HG02884 (cell line): ENCODE data around the gene HCN1.
"Not testable (repeated sequence)": the region's sequence is repeated elsewhere in the genome, so short reads cannot be mapped to it uniquely, and the experiment has no call there.

Source experiments
- ATAC-seq: cut with Tn5 transposase; IDR thresholded peaks from one replicate; pipeline ENCODE4 v1.9.1; 2021; ENCODE audit warnings: mild to moderate bottlenecking, moderate library complexity; ENCODE audit not compliant: unreplicated experiment

Gene HCN1

DNA sequence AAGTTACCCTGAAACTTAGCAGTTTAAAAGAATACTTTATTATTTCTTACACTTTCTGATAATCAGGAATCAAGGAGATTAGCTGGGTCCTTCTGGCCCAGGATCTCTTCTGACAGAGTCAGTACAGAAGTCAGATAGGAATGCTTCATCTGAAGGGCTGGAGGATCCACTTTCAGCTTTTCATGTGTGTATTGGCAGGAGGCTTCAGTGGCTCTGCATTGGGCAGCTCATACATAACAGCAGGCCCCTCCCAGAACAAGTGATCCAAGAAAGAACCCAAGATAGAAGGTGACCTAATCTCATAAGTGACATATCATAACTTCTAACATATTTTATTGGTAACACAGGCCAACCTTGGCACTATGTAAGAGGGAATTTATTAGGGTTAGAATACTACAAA is 258.4 kb downstream of the HCN1 start:
- ATAC-seq: no peak

DNA sequence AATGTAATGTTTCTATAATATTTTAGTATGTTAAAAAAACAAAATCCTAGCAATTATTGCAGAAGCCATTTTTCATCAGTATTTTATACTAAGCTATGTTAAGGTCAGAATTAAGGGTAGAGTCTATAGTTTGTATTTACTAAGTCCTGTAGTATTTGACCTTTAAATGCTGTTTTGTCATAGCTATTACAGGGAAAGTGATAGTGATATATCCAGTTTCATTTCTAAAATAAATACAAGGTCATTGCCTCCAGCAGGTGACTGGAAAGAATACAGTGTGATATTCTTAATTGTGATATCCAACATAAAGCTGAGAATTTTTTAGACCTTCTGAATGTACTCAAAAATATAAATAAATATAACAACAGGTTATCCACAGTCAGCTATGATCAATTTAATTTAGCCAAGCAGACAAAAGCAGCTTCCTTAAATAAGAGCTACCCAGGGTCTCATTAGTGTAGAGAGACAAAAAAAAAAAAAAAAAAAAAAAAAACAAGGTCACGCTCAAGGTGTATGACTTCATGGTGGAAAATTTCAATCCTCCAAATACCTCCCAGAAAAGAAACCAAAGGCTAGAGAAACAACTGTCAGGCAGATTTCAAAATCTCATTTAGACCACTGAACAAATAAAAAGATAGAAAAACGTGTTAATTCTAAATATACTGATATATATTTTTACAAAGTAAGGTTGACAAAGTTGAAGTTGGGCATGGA is 278.7 kb downstream of the HCN1 start:
- no peak for ATAC-seq

DNA sequence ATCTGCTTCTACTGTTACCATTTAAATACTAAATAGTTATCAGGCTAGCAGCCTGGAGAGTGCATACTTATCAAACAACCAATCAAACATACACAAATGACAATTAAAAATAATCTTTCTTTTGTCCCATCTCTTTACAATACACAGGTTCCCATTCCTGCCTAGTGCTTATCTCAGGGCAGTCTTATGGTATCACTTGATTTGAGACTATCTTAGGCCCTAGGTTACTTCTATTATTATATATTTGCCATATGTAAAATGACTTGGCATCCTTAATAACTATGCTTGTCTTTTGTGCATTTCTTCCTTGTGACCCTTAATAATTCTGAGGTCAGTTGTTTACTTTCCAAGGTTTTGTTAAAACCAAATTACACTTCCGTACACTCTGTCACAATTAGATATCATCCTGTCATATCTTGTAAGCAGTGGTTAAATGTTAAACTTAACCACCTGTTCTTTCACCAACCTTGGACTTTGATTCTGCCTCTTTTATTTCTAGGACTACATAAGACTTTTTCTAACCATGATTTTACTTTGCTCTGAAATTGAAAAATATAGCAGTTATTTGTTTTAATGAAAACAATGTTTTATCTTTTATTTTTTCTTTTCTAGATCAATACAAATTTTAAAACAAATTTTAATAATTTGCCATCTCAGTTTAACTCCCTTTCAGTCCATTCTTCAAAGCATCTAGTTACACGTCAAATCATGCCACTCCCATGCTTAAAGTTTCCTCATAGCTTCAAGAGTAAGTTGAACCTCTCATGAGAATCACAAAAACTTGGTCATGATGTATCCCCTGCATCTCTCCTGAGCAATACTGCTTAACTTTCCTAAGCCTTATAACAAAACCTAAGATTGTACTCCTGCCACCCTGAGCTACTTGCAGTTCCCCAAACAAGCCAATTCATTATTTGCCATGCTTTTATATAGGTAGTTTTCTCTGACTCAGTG is 281.3 kb downstream of the HCN1 start:
- no peak for ATAC-seq

DNA sequence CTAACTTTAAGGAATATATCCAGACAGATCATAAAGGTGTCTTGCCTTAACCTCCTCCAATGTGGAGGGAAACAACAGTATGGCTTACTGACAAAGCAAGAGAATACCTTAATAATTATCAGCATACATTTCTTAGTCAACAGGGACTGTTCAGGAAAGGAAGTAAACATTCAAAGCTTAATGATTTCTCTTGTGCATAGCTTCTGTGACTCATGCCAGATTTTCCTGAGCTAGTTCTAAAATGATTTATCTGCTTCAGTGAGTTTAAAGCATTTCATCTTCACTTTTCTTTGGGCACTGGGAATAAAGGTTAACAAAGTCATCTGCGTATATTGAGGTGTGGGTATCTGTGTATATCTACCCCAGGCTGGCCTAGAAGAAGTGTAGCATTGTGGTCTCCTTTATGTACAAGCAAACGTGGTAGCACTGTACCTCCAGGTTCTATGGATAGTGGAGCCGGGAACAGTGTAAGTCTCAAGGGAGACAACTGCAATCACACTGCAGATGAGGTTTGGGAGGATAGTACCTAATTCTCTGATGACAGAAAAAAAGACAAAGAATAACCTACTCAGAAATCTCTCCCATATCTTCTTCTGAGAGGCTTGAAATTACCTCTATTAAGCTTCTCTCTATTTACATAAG is 284.1 kb downstream of the HCN1 start:
- no peak for ATAC-seq

DNA sequence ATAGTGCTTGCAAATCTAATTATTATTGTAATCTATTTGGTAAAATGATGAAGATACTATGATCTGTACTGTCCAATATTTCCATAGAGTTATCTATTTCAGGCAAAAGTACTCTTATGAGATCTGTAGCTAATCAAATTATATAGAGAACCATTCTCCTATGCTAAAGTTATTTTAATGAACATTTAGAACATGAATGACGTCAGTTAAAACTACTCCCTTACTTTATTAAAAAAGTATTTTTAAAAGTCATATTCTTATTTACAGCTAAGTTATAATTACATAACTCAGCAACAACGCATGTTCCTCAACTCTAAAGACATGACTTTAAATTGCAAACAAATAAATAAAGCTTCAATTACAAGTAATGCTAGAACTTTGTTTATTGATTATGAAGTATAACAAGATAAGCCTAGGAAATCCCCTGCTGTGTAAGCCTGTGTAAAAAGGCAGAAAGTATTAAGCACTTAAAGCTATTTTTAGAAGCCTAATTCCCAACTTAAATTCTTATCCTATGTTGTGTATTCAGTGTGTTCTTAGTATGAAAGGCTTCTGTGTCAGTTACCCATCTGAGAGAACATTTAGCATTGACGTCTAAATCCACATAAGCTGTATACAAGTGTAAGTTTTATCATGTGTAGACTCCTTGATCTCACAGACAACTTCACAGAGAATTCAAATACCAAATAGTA is 285.7 kb downstream of the HCN1 start:
- no peak for ATAC-seq

DNA sequence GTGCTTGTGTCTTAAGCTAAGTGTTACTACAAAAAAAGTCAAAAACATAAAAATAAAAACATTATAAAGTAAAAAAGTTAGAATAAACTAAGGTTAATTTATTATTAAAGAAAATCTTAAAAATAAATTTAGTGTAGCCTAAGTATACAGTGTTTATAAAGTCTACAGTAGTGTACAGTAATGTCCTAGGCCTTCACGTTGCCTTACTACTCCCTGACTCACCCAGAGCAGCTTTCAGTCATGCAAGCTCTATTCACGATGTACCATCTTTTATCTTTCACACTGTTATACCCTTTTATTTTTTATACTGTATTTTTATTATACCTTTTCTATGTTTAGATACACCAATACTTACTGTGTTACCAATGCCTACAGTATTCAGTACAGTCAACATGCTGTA is 288.1 kb downstream of the HCN1 start:
- ATAC-seq: no peak

DNA sequence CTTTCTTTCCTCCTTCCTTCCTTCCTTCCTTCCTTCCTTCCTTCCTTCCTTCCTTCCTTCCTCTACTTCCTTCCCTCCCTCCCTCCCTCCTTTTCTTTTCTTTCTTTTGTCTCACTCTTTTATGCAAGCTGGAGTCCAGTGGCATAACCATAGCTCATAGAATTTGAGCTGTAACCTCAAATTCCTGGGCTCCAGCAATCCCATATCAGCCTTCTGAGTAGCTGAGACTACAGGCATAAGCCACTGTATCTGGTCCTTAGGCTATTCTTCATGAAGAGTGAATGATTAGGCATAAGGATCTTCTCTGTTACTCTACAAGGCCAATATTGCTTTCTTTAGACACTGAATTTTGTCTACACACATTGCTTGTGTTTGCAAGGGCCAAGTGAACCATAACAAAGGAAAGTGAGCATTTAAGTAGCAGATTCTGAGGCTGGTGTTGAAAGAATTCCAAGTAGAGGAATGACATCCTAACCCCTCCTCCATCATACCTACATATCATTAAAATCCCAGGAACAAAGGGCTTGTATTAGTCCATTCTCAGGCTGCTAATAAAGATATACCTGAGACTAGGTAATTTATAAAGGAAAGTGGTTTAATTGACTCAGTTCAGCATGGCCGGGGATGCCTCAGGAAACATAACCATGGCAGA is 293.2 kb downstream of the HCN1 start:
- no peak for ATAC-seq

DNA sequence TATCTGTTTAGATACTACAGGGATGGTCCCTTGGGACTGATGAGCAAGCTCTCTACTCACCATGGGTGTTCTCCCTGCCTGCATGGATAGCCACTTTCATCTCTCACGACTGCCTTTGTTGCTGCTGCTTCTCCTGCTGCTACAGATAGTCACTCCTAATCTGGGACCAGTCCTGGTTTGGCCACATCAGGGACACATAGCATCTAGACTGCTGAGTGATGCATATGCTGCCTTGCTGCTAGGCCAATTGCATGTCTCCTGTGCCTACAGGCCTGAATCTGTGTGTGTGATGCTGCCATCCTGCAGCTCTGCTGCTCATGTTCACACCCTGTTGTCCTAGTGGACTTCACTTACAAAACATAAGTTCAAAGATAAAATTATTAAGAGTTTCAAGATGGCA is 297.1 kb downstream of the HCN1 start:
- ATAC-seq: no peak

DNA sequence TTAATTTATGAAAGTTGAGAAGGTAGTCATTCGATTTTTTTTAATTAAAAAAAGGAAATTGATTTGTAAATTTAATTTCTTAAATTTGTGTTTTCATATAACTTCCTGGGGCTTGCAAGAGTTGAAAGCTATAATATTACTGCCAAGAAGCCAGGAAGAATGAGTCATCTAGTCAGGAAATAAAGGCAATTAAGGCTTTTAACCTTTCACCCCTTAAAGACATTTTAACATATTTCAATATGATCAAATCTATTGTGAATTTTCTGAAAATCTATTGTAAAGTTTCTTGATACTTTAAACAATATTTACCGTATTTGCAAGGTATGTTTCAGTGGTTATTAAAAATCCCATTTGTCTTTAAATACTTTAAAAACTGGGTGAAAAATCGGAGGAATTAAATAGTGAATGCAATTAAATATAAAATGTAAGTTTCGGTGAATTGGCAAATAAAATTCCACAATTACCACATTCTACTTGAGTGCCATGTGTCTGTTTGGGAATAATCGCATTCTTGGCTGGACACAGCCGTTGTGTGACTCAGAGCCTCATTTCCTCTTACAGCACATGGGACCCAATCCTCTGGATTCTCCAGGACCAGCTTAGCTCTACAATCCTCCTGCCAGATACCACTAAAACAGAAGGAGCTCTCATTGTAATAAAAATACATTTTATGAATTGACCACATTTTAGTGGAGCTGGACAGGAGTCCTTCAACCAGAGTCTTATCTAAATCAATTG is 310.7 kb downstream of the HCN1 start:
- no peak for ATAC-seq

DNA sequence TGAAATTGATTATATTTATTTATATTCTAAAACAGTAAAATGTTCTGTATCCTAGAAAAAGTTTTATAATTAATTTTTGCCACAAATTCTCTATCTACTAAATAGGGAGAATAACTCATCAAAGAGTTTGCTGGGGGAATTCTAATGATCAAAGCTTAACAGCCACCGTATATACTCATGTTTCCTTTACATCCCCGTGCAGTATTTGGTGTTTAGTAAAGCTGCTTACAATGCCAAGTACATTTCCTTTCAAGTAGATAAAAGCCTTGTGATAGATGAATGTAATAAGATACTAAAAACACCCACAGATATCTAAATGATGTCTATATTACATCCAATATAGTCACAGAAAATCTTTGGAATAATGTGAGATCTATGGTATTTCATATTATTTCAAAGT is 312.2 kb downstream of the HCN1 start:
- ATAC-seq: no peak

DNA sequence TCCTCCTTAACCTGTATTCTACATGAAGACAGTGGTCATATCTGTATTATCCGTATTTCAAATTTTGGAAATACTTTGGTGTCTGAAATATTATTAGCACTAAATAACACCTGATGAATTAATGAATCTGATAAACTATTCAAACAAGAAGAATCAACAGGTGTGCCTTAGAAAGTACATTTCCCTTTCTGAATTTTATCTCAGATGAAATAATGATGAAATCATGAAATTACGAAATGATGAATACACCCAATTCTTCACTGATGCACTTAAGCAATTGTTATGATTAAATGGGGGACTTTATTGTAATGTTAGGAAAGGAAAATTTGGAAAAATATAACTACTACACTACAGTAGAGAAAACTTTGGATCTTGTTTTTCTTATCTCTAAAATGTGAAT is 313.6 kb downstream of the HCN1 start:
- ATAC-seq: no peak

DNA sequence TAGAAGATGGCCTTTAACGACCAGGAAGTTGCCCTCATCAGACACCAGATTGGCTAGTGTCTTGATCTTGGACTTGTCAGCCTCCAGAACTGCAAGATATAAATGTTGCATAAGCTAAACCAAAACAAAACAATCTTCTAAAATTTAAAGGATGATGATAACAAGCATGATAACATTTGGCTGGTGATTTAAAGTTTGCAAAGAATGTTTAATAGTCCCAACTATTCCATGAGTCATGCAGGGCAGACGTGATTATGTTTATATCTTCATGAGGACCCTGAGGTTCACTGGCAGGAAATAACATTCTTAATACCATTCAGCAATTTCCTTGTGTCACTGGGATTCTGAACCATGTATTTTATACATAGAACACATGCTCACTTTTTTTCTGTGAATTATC is 319.8 kb downstream of the HCN1 start:
- no peak for ATAC-seq

DNA sequence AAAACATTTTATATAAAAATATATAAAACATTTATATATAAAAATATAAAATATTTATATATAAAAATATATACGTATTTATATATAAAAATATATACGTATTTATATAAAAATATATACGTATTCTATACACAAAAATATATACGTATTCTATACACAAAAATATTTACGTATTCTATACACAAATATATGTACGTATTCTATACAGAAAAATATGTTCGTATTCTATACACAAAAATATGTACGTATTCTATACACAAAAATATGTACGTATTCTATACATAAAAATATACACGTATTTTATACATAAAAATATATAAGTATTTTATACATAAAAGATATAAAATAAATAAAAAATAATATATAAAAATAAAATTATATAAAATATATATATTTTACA is 323.6 kb downstream of the HCN1 start:
- no peak for ATAC-seq

DNA sequence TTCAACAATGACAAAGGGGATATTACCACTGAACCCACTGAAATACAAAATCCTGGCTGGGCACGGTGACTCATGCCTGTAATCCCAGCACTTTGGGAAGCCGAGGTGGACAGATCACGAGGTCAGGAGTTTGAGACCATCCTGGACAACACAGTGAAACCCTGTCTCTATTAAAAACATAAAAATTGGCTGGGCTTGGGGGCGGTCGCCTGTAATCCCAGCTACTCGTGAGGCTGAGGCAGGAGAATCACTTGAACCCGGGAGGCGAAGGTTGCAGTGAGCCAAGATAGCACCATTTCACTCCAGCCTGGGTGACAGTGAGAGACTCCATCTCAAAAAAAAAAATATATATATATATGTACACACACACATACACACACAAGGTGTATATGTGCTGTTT is 324.8 kb downstream of the HCN1 start:
- not testable (repeated sequence) for ATAC-seq

DNA sequence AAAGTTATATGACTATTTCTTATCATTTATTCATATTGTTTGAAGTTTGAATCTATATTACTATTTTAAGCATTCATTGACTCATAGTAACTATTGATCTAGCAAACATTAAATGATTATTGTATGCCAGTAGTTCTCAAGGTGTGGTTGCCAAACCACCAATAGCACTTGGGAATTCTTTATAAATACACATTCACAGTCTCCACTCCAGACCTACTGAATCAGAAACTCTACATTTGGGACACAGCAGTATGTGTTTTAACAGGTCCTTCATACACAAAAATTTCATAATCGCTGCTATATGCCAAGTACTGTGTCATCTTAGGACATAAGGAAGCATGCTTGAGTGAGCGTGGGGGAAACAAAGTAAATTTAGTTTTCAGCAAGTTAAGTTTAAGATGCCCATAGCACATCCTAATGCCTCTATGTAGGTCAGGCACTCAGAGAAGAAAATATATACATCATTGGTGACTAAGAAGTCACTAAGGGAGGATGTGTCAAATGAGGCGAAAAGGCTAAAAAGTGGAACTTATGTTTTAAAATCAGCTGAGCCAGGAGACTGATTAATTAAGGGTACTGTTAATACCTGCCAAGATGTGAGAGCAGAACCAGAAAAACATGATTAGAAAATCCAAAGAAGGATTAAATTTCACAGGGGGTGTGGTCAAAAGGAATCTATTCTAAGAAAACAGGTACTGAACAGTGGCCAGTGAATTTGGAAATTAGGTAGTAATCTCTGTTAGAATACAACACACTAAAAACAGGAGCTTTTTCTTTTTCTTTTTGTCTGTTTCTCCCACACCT is 340.8 kb downstream of the HCN1 start:
- no peak for ATAC-seq

DNA sequence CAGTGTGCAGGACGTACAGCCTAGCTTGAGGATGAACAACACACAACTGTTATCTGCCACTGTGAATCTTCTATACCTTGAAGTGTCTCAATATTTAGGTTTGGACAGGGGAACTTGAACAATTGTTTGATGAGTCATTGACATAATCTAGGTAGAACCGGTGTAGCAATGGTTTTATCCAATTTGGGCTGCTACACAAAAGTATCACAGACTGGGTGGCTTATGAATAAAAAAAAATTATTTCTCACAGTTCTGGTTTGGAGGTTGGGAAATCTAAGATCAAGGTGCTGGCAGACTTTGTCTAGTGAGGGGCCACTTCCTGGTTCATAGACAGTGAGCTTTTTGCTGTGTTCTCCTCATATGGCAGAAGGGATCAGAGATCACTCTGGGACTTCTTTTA is 359.7 kb downstream of the HCN1 start:
- ATAC-seq: no peak

DNA sequence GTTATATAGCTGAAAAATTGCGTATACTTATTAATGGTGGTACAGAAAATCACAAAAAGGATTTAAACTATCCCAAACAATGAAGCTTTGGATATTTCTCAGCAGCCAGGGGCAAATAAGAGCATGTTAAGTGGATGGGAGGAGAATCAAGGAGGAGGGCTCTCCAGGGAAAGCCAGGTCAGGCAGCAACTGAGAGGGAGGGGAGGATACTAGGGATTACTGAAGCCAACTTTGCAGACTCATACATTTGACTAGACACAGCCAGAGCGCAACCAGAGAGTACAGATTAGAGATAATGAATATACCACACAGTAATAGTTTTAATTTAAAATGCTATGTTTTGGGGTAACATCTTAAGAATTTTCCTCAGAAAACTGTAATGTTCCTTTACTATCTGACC is 360.2 kb downstream of the HCN1 start:
- no peak for ATAC-seq

DNA sequence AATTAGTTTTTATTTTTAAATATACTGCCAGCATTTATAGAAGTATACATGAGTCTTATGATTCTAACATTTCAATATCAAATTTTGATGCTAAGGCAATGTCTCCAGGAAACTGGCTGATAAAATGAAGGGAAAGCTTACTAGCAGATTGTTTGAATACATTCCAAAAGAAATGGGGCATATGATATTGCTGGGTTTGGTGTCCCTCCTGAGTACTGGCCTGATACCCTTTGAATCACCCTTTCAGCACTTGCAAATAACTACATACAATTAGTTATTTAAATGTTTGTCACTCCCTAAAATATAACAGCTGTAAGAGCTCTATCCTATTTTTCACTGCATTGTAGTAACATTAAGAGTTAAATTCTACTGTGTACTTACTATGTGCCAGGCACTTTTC is 360.8 kb downstream of the HCN1 start:
- no peak for ATAC-seq

DNA sequence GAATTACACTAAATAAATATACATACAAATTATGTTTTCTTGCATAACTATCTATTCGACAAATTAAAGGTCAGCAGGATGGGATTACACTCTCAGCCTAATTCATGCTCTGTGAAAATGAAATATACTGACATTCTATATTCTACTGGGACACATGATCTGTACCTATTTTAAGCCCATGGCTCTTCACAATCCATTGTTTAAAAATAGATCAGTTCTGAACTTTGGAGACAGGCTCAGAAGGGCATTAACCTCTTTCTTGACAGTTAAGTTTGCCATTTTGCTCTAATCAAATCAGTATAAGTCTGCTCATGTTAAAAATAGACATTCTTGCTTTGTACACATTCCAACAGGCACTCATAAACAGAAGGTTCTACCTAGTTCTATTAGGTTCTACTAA is 361.2 kb downstream of the HCN1 start:
- no peak for ATAC-seq
